H1 (cell line): ENCODE results near the gene ELP6. TPM values are rescaled to one million over a fixed set of nuclear protein-coding genes. Genes with fewer than 3 reads are reported as not detected.

Experiments used
- CTCF ChIA-PET: fragments of 300-600 bp; sonication (Branson Sonifier 250); formaldehyde crosslinking; loops from one replicate; lab custom pipeline; 2021; ENCODE audit not compliant: partially characterized antibody; lab: Charles Lee
- POLR2A ChIA-PET: fragments of 300-600 bp; sonication (Branson Sonifier 250); formaldehyde crosslinking; loops from one replicate; lab custom pipeline; 2021; ENCODE audit warnings: inconsistent platforms; ENCODE audit not compliant: partially characterized antibody; lab: Charles Lee
- DNase-seq, 2 experiments: peaks; one replicate each; pipeline versions ENCODE4 v3.0.0 to v3.0.0-alpha.2; 2010 to 2022; ENCODE audit warnings: low spot score in 2 of 2, low read depth in 1 of 2, mixed read lengths in 1 of 2
- FAIRE-seq: peaks from 2 replicates; lab custom pipeline; 2011; peaks lifted over from hg19 to GRCh38; lab: Jason Lieb, UNC
- H2AFZ ChIP-seq: 2 replicates; pipeline ENCODE4 v1.8.1; 2012; ENCODE audit warnings: low read length, inconsistent platforms
- H2AK5ac ChIP-seq: 2 replicates; pipeline ENCODE4 v1.6.1; 2013; ENCODE audit warnings: low read depth, low read length
- H2BK120ac ChIP-seq: replicated peaks from 2 replicates; pipeline ENCODE3; 2013; ENCODE audit warnings: low read depth, low read length, inconsistent platforms
- H2BK12ac ChIP-seq: 2 replicates; pipeline ENCODE4 v1.6.1; 2013; ENCODE audit warnings: low read depth, low read length
- H2BK15ac ChIP-seq: 2 replicates; pipeline ENCODE4 v1.6.1; 2013; ENCODE audit warnings: low read length
- H2BK20ac ChIP-seq: 2 replicates; pipeline ENCODE4 v1.6.1; 2013; ENCODE audit warnings: low read length
- H2BK5ac ChIP-seq: 2 replicates; pipeline ENCODE4 v1.6.1; 2013; ENCODE audit warnings: low read depth, low read length
- H3K14ac ChIP-seq: 2 replicates; pipeline ENCODE4 v1.6.1; 2013; ENCODE audit warnings: inconsistent platforms; ENCODE audit not compliant: insufficient read length
- H3K18ac ChIP-seq: 2 replicates; pipeline ENCODE4 v1.6.1; 2013; ENCODE audit warnings: low read length; ENCODE audit errors: extremely low read depth
- H3K23ac ChIP-seq: 2 replicates; pipeline ENCODE4 v1.6.1; 2013; ENCODE audit warnings: inconsistent platforms; ENCODE audit not compliant: insufficient read length
- H3K23me2 ChIP-seq: 2 replicates; pipeline ENCODE4 v1.6.1; 2013; ENCODE audit warnings: low read depth, low read length
- H3K27ac ChIP-seq: 2 replicates; pipeline ENCODE4 v1.6.1; 2011; ENCODE audit warnings: low read depth, low read length, inconsistent platforms
- H3K27me3 ChIP-seq, 4 experiments: replicated peaks in 1 of 4; 1 replicate in 1 of 4; 2 replicates in 3 of 4; pipeline versions ENCODE4 v1.6.1 to v1.8.1; 2011 to 2013; ENCODE audit warnings: low read length in 3 of 4, mild to moderate bottlenecking in 3 of 4, inconsistent platforms in 2 of 4, mixed read lengths in 2 of 4, moderate library complexity in 1 of 4; ENCODE audit not compliant: control insufficient read depth in 3 of 4, insufficient read depth in 3 of 4; ENCODE audit errors: extremely low read depth in 1 of 4
- H3K36me3 ChIP-seq, 4 experiments: 2 replicates each; pipeline versions ENCODE4 v1.6.1 to v1.8.1; 2011 to 2013; ENCODE audit warnings: mild to moderate bottlenecking in 4 of 4, low read length in 3 of 4, moderate library complexity in 2 of 4, control low read depth in 1 of 4, inconsistent platforms in 1 of 4; ENCODE audit not compliant: insufficient read depth in 4 of 4, control insufficient read depth in 2 of 4
- H3K4ac ChIP-seq: replicated peaks from 2 replicates; pipeline ENCODE3; 2013; ENCODE audit warnings: low read length, low read depth, mixed read lengths, inconsistent platforms; ENCODE audit not compliant: insufficient read length
- H3K4me1 ChIP-seq, 4 experiments: replicated peaks in 1 of 4; 1 replicate in 1 of 4; 2 replicates in 3 of 4; pipeline versions ENCODE4 v1.6.1 to v1.8.1; 2011 to 2013; ENCODE audit warnings: low read length in 3 of 4, inconsistent platforms in 2 of 4, mixed read lengths in 1 of 4; ENCODE audit not compliant: insufficient read depth in 4 of 4, control insufficient read depth in 3 of 4
- H3K4me2 ChIP-seq, 2 experiments: 2 replicates each; pipeline versions ENCODE4 v1.6.1 to v1.8.1; 2011 to 2013; ENCODE audit warnings: low read depth in 2 of 2, low read length in 2 of 2, control low read depth in 1 of 2, inconsistent platforms in 1 of 2, mild to moderate bottlenecking in 1 of 2; ENCODE audit not compliant: insufficient read depth in 1 of 2
- H3K4me3 ChIP-seq, 4 experiments: fragments of 200-600, 300-600 bp in 1 of 4; sonication (generic), shearing (Covaris generic), sonication (Bioruptor Twin) in 1 of 4; 2 replicates each; pipeline versions ENCODE4 v1.5.1 to v1.8.1; 2011 to 2016; ENCODE audit warnings: low read length in 4 of 4, low read depth in 3 of 4, control low read depth in 2 of 4, inconsistent platforms in 2 of 4, mild to moderate bottlenecking in 2 of 4, mixed read lengths in 1 of 4, moderate library complexity in 1 of 4; ENCODE audit not compliant: insufficient read depth in 2 of 4; ENCODE audit errors: extremely low read depth in 1 of 4
- H3K56ac ChIP-seq: replicated peaks from 2 replicates; pipeline ENCODE3; 2013; ENCODE audit warnings: low read depth, mild to moderate bottlenecking, mixed read lengths, low read length, inconsistent platforms; ENCODE audit not compliant: insufficient read length
- H3K79me1 ChIP-seq: 2 replicates; pipeline ENCODE4 v1.6.1; 2013; ENCODE audit warnings: low read depth, low read length, control low read depth
- H3K79me2 ChIP-seq, 2 experiments: 2 replicates each; pipeline versions ENCODE4 v1.6.1 to v1.8.1; 2012 to 2013; ENCODE audit warnings: low read length in 2 of 2, mild to moderate bottlenecking in 2 of 2, inconsistent platforms in 1 of 2; ENCODE audit not compliant: insufficient read depth in 2 of 2, control insufficient read depth in 1 of 2
- H3K9ac ChIP-seq, 4 experiments: replicated peaks in 1 of 4; 1 replicate in 1 of 4; 2 replicates in 3 of 4; pipeline versions ENCODE4 v1.6.1 to v1.8.1; 2011 to 2013; ENCODE audit warnings: low read depth in 3 of 4, low read length in 3 of 4, control low read depth in 2 of 4, mild to moderate bottlenecking in 2 of 4, moderate library complexity in 2 of 4, inconsistent platforms in 1 of 4; ENCODE audit errors: extremely low read depth in 1 of 4
- H3K9me3 ChIP-seq, 2 experiments: 2 replicates each; pipeline versions ENCODE4 v1.6.1 to v1.8.1; 2012 to 2013; ENCODE audit warnings: mild to moderate bottlenecking in 2 of 2, moderate library complexity in 2 of 2, control low read depth in 1 of 2, inconsistent platforms in 1 of 2, low read depth in 1 of 2, low read length in 1 of 2, mixed read lengths in 1 of 2; ENCODE audit not compliant: insufficient read depth in 2 of 2
- H4K20me1 ChIP-seq, 2 experiments: replicated peaks in 1 of 2; 2 replicates each; pipeline versions ENCODE3 to v1.8.1; 2011 to 2013; ENCODE audit warnings: inconsistent platforms in 2 of 2, low read length in 2 of 2, mild to moderate bottlenecking in 1 of 2; ENCODE audit not compliant: insufficient read depth in 2 of 2, control insufficient read depth in 1 of 2
- H4K5ac ChIP-seq: 2 replicates; pipeline ENCODE4 v1.6.1; 2013; ENCODE audit warnings: low read length, low read depth, mixed read lengths, inconsistent platforms; ENCODE audit not compliant: insufficient read length
- H4K8ac ChIP-seq: 2 replicates; pipeline ENCODE4 v1.8.0; 2013; ENCODE audit warnings: mild to moderate bottlenecking, moderate library complexity, low read length, inconsistent platforms; ENCODE audit not compliant: insufficient read depth; ENCODE audit errors: extremely low read depth
- H4K91ac ChIP-seq: replicated peaks from 2 replicates; pipeline ENCODE3; 2013; ENCODE audit warnings: low read length, mixed read lengths, inconsistent platforms; ENCODE audit not compliant: insufficient read length
- ASH2L ChIP-seq: fragments of 200-600, 300-600 bp; sonication (generic); IDR thresholded peaks from one replicate; pipeline ENCODE4 v1.7.1; 2017; ENCODE audit warnings: low read length
- CHD2 ChIP-seq: IDR thresholded peaks from 2 replicates; pipeline ENCODE4 v1.6.1; 2012; ENCODE audit warnings: low read length, improper control_type of control experiment
- GTF2F1 ChIP-seq: IDR thresholded peaks from 2 replicates; pipeline ENCODE4 v1.6.1; 2012; ENCODE audit warnings: low read depth, low read length, improper control_type of control experiment, borderline replicate concordance
- HDAC2 ChIP-seq, 2 experiments: fragments of 300-600 bp in 1 of 2; sonication (generic) in 1 of 2; IDR thresholded peaks; 2 replicates each; pipeline ENCODE4 v1.6.1; 2011 to 2012; ENCODE audit warnings: low read depth in 2 of 2, low read length in 2 of 2, mild to moderate bottlenecking in 2 of 2, moderate library complexity in 2 of 2, borderline replicate concordance in 1 of 2, inconsistent platforms in 1 of 2
- JUND ChIP-seq: IDR thresholded peaks from 2 replicates; pipeline ENCODE4 v1.6.1; 2011; ENCODE audit warnings: mild to moderate bottlenecking, improper control_type of control experiment, low read length
- MAFK ChIP-seq: IDR thresholded peaks from 2 replicates; pipeline ENCODE4 v1.6.1; 2012; ENCODE audit warnings: low read depth, mild to moderate bottlenecking, improper control_type of control experiment, low read length
- RAD21 ChIP-seq, 2 experiments: IDR thresholded peaks in 1 of 2; conservative IDR thresholded peaks in 1 of 2; 2 replicates each; pipeline ENCODE4 v1.6.1; 2011; ENCODE audit warnings: low read depth in 2 of 2, low read length in 2 of 2, improper control_type of control experiment in 1 of 2, inconsistent platforms in 1 of 2, mild to moderate bottlenecking in 1 of 2, moderate library complexity in 1 of 2
- SIN3A ChIP-seq, 2 experiments: IDR thresholded peaks in 1 of 2; conservative IDR thresholded peaks in 1 of 2; 2 replicates each; pipeline ENCODE4 v1.6.1; 2011 to 2012; ENCODE audit warnings: low read length in 2 of 2, improper control_type of control experiment in 1 of 2, low read depth in 1 of 2, mild to moderate bottlenecking in 1 of 2
- WGBS, 2 experiments: shearing (Covaris generic) in 1 of 2; methylation state at CpG; one replicate each; pipeline versions ENCODE4 v1.1.6 to v1.1.7; 2013 to 2015; ENCODE audit warnings: low lambda C conversion rate in 2 of 2, mixed read lengths in 2 of 2, inconsistent platforms in 1 of 2, low coverage in 1 of 2, missing lambda C conversion rate in 1 of 2; ENCODE audit not compliant: insufficient replicate concordance in 2 of 2, insufficient coverage in 1 of 2, insufficient read length in 1 of 2; ENCODE audit errors: extremely low coverage in 1 of 2, missing lambda C conversion rate in 1 of 2; 5-methylcytosine and 5-hydroxymethylcytosine counted together
- polyA plus RNA-seq, 7 experiments: library from polyadenylated mRNA; depleted of rRNA in 3 of 7; stranded (reverse) in 5 of 7; unstranded in 2 of 7; fragments of >200 nt in 5 of 7; fragments of 200-250 nt in 2 of 7; gene quantifications; 1 replicate in 5 of 7; 2 replicates in 1 of 7; 4 replicates in 1 of 7; pipeline versions ENCODE4 v1.2.1 to v1.2.3, GENCODE V29; 2011 to 2013; ENCODE audit warnings: missing spikeins in 2 of 7, mixed read lengths in 2 of 7
- total RNA-seq: library from RNA; stranded (reverse); fragmentation: NEBNext Ultra II Directional; extraction: Animal tissue kit (Norgen Biotek cat#: 25700); gene quantifications from 2 replicates; pipeline ENCODE4 v1.2.1, GENCODE V29; 2021
- TF ChIP-seq, protein P1 (sequence below): IDR thresholded peaks from 2 replicates; pipeline ENCODE4 v1.6.1; 2012; ENCODE audit warnings: inconsistent platforms

The ELP6 gene
- total and polyA plus RNA-seq, 2 of the 8 experiments (the other 6 are each of a cell fraction or from before 2014, with no cell fraction given): 51.1 to 78.7 TPM

DNA sequence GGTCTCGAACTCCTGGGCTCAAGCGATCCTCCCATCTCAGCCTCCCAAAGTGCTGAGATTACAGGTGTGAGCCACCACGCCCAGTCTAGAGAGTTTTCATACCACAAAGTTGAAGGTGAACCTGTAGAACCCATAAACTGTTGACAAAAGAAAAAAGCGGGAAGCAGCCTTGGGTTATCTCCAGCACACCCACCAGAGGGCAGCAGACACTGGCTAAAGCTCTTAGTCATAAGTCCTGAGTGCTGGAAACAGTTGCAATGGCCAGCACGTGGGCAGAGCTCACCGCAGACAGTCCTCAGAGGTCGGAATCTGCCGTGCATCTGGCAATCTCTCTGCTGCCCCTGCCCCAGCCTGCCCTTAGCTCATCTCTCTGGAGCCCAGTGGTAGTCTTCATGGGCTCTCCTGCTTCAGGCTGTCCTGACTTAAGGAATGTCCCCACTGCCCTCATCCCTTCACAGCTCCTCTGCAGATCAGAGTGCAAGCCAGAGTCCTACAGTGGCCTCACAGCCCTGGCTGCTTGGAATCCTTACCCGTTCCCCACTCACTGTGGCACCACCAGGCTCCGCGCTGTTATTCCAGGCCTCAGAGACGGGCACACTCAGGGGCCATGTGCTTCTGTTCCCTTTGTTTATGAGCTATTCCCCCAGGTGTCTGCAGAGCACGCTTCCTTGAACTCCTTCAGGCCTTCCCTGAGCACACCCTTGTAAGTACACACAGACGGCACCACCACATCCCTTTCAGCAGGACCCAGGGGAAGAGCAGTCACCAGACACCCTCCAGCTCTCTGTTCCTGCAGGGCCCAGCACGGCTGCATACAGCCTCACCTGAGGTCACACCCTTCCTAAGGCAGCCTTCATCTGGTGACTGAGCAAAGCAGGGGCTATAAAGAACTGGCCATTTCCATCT is 8.8 kb upstream of the ELP6 start:
- DNase-seq (peak; percentile 81 to 89), FAIRE-seq (peak; percentile 97)
- no peaks in the 10 kb centered on the region for H3K79me2 ChIP-seq
- H2BK5ac ChIP-seq: no peak overlapping the region
- H2BK120ac ChIP-seq: peak overlapping the region; percentile 7
- peak overlapping the region; percentile 76 for H3K18ac ChIP-seq
- no peak overlapping the region for H4K5ac ChIP-seq
- H3K27ac ChIP-seq: no peak overlapping the region
- no peak overlapping the region for H3K14ac ChIP-seq
- no peak overlapping the region for H2AK5ac ChIP-seq
- H2BK20ac ChIP-seq: peak overlapping the region; percentile 97; the same call in 1 of the 2 replicates
- H2BK12ac ChIP-seq: peak overlapping the region; percentile 32; the same call in 1 of the 2 replicates
- CTCF ChIA-PET: interaction anchor here (0.6 to 5.0 kb wide), 57 partner anchors 9 to 565 kb away, joined by 3 to 34 read pairs (median 4); partner anchors contain the start of genes DHX30 and ELP6
- H4K20me1 ChIP-seq: no peaks in the 10 kb centered on the region
- H3K4me1 ChIP-seq: peaks cover 0 to 11% (median 2%) of the 10 kb centered on the region in 4 experiments; a peak in 4 of 7 replicates
- H3K9ac ChIP-seq: no peak overlapping the region
- H3K23ac ChIP-seq: no peak overlapping the region
- H2AFZ ChIP-seq: peak overlapping the region; percentile 87
- H3K4me2 ChIP-seq: no peak overlapping the region
- peak overlapping the region; percentile 13 for H4K91ac ChIP-seq
- H3K56ac ChIP-seq: no peak overlapping the region
- POLR2A ChIA-PET: interaction anchor here (0.5 to 2.6 kb wide), 8 partner anchors 10 to 303 kb away, joined by 3 to 9 read pairs (median 4); no protein-coding TSS in a partner anchor
- no peak overlapping the region for H3K4me3 ChIP-seq
- peak overlapping the region; percentile 73 for H4K8ac ChIP-seq
- H3K79me1 ChIP-seq: no peaks in the 10 kb centered on the region
- 50% methylated on average over 15 of the region's 15 CpGs; no CpG with 5 or more reads in 1 of the 2 experiments for WGBS, 2 experiments
- no peaks in the 10 kb centered on the region for H3K23me2 ChIP-seq
- H3K27me3 ChIP-seq: peaks cover 3 to 14% (median 13%) of the 10 kb centered on the region in 4 experiments
- no peaks in the 10 kb centered on the region for H3K9me3 ChIP-seq
- H2BK15ac ChIP-seq: peak overlapping the region; percentile 98
- H3K36me3 ChIP-seq: no peaks in the 10 kb centered on the region
- no peak overlapping the region for H3K4ac ChIP-seq
- peak; percentile 58; the same call in 1 of the 2 replicates for TF ChIP-seq JUND
- peak in 1 of 2 experiments; percentile 82; a peak in 2 of 4 replicates for TF ChIP-seq SIN3A (conservative IDR thresholded peaks at IDR 0.05 in 1 of 2, IDR thresholded peaks at IDR 0.05 in 1 of 2; ENCODE audit: low read depth in 1 of 2, low read length in 2 of 2)
- 0 out of 2 replicates have a peak, but pooled peaks have one; percentile 24 for TF ChIP-seq CHD2
- TF ChIP-seq RAD21 (IDR thresholded peaks at IDR 0.05 in 1 of 2, conservative IDR thresholded peaks at IDR 0.05 in 1 of 2; ENCODE audit: low read depth in 2 of 2, low read length in 2 of 2): peak; percentile 98 to 99
- peak; percentile 36 for TF ChIP-seq ASH2L
- TF ChIP-seq GTF2F1: peak; percentile 41; the same call in 1 of the 2 replicates
- peak in 1 of 2 experiments; percentile 58; a peak in 1 of 4 replicates for TF ChIP-seq HDAC2 (IDR thresholded peaks at IDR 0.05; ENCODE audit: borderline replicate concordance in 1 of 2, low read depth in 2 of 2, low read length in 2 of 2)
- peak; percentile 3; the same call in 1 of the 2 replicates for TF ChIP-seq MAFK
- TF ChIP-seq, protein P1, sequence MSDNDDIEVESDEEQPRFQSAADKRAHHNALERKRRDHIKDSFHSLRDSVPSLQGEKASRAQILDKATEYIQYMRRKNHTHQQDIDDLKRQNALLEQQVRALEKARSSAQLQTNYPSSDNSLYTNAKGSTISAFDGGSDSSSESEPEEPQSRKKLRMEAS: peak; percentile 99
